HG03521 (cell line): ENCODE data around the gene MYO18B.

Source experiments
- ATAC-seq: cut with Tn5 transposase; IDR thresholded peaks from one replicate; pipeline ENCODE4 v1.9.1; 2021; ENCODE audit warnings: mild to moderate bottlenecking, moderate library complexity; ENCODE audit not compliant: unreplicated experiment

Gene MYO18B

DNA sequence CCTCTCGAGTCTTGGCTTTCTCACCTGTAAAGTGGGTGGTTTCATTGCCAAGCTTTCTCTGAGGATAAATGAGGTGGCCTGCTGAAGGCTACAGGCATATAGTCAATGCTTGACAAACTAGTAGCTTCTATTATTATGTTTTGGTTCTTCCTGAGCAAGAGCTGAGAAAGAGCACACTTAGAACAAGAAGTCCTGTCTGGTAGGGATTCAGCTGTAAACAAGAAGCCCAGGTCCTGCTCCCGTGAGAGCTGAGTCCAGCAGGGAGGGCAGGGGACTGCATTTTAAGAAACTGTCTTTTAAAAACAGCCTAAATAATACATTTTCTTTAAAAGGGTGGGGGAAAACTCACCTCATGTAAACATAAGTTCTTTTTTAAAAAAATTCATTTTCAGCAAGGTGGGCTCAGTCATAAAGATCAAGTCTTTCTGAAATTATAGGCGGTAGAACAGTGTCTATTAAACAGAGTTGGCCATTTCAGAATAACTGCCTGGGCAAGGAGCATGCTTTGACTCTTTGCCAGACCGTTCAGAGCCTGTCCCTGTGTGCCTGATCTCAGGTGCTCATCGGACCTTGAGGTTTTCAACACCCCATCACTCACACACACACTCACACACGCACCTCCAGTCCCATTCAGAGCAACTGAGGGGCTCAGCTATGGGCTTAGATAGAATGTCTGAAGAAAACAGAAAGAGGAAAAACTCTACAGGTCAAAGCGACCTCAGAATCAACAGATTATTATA lies 29.2 kb upstream of the MYO18B start:
- ATAC-seq = no peak

DNA sequence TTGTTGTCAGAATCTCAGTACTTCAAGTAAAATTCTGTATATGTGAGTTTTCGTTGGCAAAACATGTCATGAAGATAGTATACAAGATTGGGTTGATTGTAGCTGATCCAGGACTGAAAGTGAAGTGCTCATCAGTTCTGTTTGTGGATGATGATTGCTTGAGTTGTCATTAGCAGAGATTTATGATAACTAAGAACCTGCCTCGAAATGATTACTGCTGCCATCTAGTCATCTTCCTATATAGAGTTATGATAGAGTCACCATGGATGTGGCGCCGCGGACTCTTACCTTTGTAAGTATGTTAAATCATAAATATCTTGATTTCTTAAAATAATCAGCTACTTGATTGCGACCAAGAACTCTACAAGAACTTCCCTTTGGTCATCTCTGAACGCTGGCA lies 27.9 kb upstream of the MYO18B start:
- no peak for ATAC-seq

DNA sequence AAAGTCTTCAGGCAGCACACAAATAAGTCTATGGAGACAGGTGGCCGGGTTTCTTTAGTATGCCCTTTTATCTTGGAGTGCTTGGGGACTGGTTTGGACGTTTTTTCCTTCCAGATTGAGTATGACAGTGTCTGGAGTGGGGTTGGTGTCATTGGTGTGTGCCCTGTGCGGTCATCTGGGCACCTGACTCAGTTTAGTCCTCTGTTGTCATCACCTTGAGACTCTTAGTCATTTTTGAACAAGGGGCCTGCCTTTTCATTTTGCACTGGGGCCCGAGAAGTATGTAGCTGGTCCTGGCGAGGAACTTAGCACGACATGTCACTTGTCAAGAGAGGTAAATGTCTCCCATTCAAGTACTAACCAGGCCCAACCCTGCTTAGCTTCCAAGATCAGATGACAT lies 27.2 kb upstream of the MYO18B start:
- ATAC-seq = no peak

DNA sequence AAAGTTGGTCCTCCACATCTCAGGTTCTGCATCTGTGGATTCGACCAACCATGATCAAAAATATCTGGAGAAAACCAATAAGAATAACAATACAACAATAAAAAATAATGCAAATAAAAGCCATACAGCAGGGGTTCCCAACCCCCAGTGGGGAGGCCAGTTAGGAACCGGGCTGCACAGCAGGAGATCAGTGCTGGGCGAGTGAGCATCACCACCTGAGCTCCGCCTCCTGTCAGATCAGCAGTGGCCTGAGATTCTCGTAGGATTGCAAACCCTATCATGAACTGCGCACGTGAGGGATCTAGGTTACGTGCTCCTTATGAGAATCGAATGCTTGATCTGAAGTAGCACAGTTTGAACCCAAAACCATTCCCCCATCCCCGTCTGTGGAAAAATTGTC lies 25.4 kb upstream of the MYO18B start:
- ATAC-seq = no peak

DNA sequence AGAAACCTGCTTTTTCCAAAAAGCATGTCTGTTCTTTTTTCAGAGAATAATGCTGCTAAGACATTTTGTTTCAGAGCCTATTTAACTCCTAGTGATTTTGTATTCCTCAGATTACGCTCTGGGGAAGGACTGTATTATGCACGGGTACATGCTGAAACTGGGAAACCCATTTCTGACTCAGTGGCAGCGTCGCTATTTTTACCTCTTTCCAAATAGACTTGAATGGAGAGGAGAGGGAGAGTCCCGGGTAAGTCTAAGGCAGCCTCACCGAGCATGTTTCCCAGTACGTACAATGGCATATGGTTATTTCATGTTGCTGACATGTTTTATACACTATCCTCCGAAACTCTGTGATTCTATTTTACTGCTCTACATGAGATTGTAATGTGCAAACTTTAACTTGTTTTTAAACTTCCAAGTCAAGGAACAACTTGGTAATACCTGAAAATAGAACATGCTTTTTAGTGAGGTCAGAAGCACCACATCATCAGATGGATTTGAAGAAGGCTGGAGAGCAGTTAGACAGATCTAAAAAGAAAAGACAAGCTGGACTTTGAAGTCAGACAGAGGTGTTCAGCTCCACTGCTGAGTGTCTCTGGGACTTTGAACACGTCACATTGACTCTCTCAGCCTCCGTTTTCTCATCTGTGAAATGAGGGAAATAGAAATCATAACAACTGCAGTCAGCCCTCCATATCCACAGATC lies 23.7 kb upstream of the MYO18B start:
- ATAC-seq = no peak

DNA sequence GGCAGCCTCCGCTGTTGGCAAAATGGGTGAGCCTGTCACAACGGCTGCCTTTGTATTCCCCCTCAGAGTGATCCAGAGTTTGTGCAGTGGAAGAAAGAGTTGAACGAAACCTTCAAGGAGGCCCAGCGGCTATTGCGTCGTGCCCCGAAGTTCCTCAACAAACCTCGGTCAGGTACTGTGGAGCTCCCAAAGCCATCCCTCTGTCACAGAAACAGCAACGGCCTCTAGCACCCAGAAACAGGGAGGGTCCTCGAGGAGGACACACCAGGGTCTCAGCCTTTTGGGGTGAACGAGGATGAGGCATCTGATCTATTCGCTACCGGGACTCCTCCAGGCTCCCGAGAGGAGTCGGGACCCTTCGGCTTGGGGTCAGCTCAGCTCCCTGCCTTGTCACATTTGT lies 19.8 kb upstream of the MYO18B start:
- no peak for ATAC-seq

DNA sequence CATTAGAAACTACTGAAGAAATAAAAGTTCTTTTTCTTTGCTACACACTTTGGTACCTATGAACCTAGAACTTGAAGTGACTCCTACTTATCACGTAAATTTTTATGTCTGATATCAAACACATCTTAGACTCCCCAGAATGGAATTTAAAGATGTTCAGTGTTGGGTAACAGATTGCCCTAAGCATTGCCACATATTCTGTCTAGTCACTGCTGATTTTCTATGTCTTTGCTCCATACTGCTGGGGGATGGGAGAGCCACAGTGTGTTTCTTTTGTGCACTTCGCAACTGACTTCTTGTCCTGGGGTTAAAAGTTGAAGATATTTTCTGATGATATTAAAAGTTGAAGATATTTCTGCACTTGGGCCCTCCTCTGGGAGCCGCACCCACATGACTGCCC lies 19.4 kb upstream of the MYO18B start:
- no peak for ATAC-seq

DNA sequence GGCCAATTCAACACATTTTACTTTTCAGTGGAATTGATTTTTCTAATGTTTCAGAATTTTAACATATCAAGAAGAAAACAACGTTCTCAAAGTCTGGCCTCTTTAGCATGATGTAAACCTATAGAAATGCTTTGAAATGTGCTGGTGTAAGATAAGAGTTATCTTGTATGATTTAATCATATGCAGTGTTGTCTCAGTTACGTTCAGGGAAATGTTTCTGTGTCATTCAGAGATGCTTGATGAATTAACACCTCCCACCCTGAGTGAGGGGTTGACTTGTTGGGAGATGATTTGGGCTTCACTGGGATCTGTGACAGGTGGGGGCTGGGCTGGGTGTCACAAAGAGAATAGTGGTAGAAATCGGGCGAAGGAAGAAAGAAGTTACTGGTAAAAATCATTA lies 15.7 kb upstream of the MYO18B start:
- ATAC-seq = no peak

DNA sequence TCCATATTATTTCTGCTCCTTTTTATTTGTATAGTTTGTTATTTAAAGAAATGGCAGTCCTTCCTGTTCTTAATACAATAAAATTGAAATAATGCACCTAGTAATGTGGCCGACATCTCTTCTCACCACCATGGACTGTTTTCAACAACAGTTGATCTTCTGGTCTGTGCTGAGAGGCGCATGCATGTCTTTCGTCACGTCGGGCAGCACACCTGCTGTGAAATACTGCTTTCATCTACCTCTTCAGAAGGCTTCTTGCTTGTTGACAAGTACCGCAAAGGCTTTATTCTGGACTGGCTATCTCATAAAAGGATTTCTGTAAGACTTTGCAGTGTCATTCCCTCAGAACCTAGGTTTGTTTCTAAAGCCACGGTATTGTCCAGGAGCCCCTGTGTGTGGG lies 13.9 kb upstream of the MYO18B start:
- ATAC-seq = no peak

DNA sequence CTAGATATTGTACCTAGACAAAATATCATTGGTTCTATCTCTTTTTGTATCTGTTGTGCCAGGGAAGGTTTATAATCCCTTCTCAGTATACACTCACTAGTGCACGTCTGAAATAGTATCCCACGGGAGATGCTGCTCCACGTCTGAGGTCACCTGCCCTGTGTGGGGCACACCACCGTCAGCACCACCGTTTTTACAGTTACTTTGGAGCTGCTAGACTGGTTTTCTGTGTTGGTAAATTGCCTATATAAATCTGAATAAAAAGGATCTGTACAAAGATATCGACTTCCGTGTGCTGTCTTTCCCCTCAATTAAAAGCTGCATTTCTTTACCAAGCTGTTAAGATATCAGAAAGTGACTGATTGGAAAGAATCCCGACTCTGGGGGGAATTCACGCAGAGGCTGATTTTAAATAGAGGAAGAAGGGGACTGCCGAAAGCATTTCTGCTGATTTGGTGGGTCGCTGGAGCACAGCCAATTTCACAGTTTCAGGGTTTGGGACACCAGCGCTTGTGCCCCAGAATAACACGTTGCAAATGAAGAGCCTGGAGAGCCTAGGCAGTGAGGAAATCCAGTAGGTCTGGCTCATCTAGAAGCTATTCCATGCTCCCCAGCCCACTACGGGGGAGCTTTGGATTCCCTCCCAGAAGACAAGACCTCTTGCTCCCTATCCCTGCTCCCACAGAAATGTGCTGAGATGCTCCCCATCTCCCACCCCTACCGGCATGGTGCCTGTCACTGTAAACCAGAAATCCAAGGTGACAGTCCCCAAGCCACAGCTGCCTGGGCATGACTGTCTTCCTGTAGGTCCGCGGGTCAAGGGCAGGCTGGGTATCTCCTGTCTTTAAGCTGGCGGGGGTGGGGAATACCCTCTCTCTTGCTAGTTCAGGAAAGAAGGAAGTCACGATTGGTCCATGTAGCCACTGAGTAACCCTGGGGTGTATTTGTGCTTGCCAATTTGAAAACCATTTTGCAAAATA lies 12.7 kb upstream of the MYO18B start:
- no peak for ATAC-seq

DNA sequence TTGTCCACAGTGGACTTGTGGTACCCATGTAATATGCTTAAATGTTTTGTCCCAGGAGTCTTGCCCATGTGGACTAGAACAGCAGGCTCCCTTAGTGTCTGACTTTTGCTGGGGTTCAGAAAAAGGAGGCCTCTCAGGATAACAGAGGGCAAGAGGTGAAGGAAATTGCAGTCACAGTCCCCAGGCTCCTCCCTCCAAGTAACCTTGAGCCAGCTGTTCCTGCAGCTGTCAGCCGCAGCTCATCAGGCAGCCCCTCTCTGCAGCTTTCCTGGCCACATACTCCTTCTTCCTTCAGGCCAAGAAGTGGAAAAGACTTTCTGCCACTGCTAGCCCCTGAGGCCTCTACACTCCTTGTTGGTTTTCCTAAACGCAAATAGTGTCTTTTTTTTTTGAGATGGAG lies 6.3 kb upstream of the MYO18B start:
- ATAC-seq = no peak

DNA sequence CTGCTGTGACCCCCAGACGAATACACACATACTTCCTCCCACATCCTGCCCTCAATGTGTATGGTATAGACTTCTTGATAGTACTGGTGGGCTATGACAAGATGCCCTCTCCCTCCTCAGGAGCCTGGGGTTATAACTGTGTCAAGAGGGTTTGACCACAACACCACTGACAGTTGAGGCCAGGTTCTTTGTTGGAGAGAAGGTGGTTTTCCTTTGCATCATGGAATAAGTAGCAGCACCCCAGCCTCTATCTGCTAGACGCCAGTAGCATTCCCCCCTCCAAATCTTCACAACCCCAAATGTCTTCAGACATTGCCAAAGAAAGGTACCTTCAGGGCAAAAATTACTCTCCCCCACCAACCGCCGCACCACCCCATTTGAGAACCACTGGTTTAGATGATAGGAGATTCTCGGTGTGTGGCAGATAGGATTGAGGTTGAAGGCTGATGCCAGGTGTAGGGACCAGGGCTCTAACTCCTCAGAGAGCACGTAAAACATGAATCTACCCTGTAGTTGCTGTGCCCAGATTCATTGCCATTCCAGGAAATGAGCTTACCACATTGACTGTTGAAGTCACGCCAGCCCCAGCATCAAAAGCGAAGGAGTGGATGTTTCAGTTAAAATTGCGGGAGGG lies 5.5 kb upstream of the MYO18B start:
- ATAC-seq = no peak

DNA sequence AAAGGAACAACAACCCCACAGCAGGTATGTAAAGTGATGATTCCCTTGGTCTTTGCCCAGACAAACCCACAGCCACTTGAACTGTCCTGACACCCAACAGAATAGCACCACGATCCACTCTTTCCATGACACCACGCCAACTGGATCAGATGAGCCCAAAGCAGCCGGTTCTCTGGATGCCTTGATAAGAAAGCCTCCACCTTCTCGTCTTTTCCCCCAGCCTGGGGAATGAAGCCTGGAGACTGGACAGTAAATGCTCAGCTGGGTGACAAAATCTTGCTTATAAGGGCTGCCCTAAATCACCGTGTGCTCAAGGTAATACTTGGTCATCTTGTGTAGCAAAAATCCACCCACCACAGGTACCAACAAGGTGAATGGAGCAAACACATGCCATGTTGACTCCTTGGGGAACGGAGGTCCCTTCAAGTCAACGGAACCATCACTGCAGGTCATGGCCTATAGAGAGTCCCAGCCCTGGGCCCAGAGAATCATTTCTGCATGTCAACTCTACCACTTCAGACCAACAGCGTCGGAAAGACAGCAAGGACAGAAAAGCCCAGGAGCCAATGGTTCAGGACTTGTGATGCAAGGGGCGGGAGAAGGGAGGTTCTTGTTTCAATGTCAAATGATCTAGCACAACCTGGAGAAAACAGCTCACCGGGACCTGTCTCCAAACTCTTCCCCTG lies 2.2 kb upstream of the MYO18B start:
- no peak for ATAC-seq

DNA sequence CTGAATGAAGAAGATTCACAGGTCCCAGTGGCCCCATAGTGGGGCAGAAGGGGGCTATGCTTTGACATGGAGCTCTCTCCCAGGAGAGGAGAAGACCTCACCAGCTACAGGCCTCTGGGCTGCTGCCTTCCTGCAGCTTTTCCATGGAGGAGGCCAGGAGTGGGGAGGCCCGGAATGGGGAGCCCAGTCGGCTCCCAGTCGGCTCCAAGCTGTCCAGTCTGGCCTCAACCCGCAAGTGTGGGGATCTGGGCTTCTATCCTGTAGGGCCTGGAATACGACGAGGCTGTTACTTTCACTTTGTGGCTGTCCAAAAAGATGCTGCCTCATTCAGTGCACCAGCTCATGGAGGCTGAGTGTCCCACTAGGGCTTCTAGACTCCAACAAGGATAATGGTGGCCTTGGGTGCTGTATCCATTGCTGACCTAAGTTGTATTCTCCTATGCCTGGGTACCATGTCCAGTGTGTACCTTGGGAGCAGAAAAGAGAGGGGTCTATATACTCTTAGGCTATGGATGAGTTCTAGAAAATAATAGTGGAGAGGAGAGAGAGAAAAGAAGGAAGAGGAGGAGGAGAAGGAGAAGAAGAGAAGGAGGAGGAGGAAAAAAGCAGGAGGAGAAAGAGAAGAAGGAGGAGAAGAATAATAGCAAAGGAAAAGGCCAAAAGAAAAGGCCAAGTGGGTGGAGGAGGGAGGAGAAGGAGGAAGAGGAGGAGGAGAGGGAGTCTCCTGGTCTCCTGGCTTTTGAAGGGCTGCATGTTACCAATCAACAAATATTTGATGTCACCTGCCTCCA lies 1.1 kb downstream of the MYO18B start:
- no peak for ATAC-seq

DNA sequence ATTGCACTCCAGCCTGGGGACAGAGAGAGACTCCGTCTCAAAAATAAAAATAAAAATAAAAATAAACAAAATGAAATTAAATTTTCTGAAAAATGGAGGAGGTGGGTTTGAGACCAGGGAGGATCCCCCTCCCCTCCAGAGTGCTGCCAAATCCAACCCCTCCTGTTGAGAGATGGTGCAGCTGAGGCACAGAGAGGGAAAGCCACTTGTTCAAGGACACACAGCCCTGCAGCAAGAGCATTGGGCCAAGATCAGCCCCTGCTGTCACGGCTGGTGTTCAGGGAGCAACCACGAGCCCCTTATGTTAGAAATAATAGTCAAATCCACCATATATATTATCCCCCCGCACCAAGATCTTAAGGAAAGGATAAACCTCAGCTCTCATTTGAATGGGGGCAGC lies 2.7 kb downstream of the MYO18B start:
- no peak for ATAC-seq

DNA sequence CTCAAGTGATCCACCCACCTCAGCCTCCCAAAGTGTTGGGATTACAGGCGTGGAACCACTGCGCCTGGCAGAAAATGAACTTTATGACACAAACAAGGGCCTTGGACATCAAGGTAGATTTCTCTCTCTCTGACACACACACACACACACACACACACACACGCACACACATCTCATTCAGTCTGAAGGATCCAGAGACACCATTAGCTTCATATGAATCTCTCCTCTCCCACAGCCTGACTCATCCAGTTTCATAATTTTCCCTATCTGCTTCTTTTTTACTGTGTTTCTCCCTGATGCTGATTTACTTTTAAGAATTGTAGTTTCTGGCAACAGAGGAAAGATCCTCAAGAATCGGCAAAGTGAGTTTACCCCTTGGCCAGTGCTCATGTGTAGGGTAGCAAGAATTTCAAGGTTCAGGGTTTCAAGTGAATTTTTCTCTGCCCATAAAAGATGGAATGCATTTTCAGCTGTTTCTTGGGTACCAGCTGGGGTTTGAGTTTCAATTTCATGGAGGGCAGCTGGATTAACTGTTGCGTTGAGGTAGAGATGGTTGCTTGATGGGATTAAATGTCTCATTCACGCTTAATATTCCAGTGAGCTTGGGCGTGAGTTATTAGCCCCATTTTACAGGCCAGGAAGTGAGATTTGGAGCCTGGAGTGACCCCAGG lies 3.5 kb downstream of the MYO18B start:
- no peak for ATAC-seq

DNA sequence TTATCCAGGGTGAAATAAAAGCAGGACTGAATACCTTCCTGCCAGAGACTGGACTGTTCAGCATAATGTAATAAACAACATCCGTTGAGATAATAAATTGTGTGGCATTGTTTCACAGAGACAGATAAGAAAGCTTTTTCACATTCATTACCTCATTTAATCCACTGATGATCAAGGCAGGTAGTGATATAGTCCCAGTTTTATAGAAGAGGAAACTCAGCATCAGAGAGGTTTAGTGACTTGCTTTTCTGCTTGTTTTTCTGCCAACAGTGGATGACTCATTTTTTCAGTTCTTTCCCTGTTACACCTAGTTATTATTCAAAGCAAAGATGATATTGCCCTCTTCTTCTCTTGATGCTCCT lies 4.0 kb downstream of the MYO18B start:
- no peak for ATAC-seq

DNA sequence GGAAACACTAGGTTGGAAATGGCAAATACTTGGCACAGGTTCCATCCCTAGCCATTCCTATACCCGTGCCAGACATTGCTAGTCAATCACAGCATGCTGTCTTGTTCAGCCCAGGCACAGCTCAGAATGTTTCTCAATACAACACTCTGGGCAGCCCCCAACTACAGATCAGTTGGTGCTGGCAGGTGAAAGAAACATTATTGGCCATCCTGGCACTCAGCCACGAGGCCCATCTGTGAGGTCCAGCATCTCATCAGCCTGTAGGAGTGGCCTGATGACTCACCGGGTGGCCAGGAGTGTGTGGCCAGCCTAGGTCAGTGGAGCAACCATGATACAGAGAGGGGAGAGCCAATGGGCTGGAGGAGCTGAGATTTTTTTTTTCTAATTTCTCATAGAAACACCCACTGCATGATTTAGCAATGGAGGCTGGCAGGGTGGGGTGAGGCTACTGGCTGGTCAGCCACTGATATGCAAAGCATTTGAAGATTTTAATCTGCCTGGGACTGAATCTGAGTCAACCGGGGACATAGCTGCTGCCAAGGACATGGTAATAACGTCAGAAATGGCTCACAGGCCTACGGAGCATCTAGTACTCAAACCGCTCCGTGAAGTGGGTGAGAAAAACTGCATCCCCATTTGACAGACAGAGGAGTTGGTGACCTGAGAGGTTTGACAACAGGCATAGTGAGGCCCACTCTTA lies 5.4 kb downstream of the MYO18B start:
- no peak for ATAC-seq

DNA sequence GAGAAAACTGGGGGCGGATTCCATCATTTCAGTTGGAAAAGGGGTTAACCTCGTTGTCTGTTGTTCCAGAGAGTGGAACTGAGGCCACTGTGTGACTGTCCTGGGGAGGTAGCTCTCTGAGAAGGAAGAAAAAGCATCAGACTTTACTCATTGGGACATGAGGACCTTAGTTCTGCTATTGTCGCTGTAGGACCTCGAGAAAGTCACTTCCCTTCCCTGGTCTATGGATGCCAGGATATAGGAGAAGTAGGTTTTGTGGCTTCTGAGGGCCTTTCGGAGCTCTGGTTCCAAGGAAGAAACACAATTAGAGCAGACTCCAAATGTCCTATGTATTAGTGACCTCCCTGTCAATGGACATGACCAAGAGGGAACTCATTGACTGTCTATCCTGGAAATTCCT lies 6.2 kb downstream of the MYO18B start:
- no peak for ATAC-seq
